ENCODE data around the gene EFHC2. TPM values are rescaled to one million over a fixed set of nuclear protein-coding genes. Genes with fewer than 3 reads are reported as not detected.

EFHC2 gene
- total RNA-seq, 1 donor from 2014 or later: 0.17 TPM

DNA sequence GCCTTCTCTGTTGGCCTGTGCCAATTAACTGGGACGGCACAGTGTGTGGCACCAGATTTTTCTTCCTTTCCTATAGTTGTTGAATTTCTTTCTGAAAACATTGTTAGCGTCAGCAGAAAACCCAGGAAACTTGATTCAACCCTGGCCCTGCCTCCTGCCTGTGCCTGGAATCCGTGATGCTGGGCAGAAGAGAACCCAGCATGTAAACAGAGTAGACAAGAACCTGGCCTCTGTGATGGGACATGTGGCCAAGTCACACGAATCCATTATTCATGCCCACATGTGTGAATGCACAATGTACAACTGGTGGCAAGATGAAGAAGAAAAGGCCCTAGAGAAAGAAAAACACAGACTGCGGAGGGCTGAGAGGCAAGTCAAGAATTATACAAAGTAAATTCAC lies 111.4 kb downstream of the EFHC2 start:
- Histone ChIP-seq H3K4me1 (no peaks in the 10 kb centered on the region), H3K27ac (no peak overlapping the region), H3K4me3 (no peak overlapping the region), H3K36me3 (no peaks in the 10 kb centered on the region), H3K27me3 (no peaks in the 10 kb centered on the region), H3K9me3 (no peaks in the 10 kb centered on the region)
- TF ChIP-seq, protein P1, sequence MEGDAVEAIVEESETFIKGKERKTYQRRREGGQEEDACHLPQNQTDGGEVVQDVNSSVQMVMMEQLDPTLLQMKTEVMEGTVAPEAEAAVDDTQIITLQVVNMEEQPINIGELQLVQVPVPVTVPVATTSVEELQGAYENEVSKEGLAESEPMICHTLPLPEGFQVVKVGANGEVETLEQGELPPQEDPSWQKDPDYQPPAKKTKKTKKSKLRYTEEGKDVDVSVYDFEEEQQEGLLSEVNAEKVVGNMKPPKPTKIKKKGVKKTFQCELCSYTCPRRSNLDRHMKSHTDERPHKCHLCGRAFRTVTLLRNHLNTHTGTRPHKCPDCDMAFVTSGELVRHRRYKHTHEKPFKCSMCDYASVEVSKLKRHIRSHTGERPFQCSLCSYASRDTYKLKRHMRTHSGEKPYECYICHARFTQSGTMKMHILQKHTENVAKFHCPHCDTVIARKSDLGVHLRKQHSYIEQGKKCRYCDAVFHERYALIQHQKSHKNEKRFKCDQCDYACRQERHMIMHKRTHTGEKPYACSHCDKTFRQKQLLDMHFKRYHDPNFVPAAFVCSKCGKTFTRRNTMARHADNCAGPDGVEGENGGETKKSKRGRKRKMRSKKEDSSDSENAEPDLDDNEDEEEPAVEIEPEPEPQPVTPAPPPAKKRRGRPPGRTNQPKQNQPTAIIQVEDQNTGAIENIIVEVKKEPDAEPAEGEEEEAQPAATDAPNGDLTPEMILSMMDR (IDR thresholded peaks at IDR 0.05): no peak
- DNase-seq (no peak), ATAC-seq (no peak)
- intact Hi-C loops (cut with DNase I): no loop called here

DNA sequence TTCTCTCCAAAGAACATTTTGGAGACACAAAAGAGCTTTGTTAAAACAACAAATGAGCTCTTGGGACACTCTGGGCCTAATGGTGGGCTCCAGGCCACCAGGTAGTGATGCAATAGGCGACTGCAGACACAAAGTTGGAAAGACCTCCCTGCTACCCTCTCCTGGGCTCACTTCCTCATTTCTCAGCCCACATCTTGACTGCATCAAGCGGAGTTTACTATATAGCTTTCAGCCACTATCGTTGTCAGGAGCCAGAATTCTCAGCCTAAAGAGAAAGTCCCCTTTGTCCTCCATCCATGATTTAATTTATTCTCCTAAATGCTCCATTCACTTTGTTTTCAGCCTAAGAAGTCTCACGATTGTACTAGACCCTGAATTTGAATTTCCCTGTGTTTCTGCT lies 114.9 kb downstream of the EFHC2 start:
- Histone ChIP-seq H3K9me3 (no peaks in the 10 kb centered on the region), H3K4me3 (no peak overlapping the region), H3K27me3 (no peaks in the 10 kb centered on the region), H3K4me1 (no peaks in the 10 kb centered on the region), H3K27ac (no peak overlapping the region), H3K36me3 (no peaks in the 10 kb centered on the region)
- intact Hi-C loops (cut with DNase I): no loop called here
- TF ChIP-seq, protein P1 (IDR thresholded peaks at IDR 0.05): no peak
- DNase-seq (no peak), ATAC-seq (no peak)

DNA sequence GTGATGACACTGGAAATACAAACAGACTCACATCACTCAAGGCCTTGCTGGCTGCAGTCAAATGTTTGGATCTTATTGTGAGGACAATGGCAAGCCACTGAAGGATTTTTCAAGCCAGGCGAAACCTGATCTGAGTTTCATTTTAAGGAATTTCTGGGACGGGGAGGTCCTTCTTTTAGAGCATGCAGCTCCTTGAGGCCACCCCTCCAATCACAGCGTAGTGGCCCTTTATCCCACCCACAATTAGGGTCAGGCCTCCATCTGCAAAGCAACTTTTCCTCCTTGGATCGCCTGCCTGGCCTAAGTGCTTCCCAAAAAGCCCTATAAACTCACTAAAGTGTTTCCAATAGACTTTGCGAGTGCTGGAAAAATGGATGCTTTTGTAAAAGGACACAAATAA lies 115.5 kb downstream of the EFHC2 start:
- intact Hi-C loops (cut with DNase I): no loop called here
- DNase-seq (no peak), ATAC-seq (no peak)
- H3K4me1 ChIP-seq: no peaks in the 10 kb centered on the region
- no peaks in the 10 kb centered on the region for H3K36me3 ChIP-seq
- no peak overlapping the region for H3K4me3 ChIP-seq
- TF ChIP-seq, protein P1 (IDR thresholded peaks at IDR 0.05): no peak
- H3K9me3 ChIP-seq: no peaks in the 10 kb centered on the region
- H3K27me3 ChIP-seq: no peaks in the 10 kb centered on the region
- H3K27ac ChIP-seq: no peak overlapping the region

DNA sequence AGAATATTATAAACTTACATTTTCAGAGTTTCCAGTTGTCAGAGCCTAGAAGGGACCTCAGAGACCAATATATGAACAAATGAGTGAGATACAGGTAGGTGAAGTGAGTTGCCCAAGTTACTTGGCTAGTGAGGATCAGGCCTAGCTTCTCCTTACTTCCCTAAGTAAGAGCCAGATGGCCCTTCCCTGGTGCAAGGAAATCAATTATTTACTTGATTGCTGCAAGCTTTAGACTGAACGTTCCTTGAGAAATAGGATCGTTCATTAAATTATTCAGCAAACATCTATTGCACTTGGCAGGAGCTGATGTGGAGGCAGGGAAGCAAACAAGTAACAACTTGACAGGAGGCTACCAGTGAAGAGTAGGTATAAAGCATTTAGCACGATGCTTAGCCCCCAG lies 117.8 kb downstream of the EFHC2 start:
- DNase-seq: no peak
- H3K9me3 ChIP-seq: no peaks in the 10 kb centered on the region
- intact Hi-C loops (cut with DNase I): no loop called here
- TF ChIP-seq, protein P1 (IDR thresholded peaks at IDR 0.05): no peak
- H3K27me3 ChIP-seq: no peaks in the 10 kb centered on the region
- no peaks in the 10 kb centered on the region for H3K4me1 ChIP-seq
- H3K36me3 ChIP-seq: no peaks in the 10 kb centered on the region
- ATAC-seq: no peak
- no peak overlapping the region for H3K4me3 ChIP-seq
- H3K27ac ChIP-seq: no peak overlapping the region

DNA sequence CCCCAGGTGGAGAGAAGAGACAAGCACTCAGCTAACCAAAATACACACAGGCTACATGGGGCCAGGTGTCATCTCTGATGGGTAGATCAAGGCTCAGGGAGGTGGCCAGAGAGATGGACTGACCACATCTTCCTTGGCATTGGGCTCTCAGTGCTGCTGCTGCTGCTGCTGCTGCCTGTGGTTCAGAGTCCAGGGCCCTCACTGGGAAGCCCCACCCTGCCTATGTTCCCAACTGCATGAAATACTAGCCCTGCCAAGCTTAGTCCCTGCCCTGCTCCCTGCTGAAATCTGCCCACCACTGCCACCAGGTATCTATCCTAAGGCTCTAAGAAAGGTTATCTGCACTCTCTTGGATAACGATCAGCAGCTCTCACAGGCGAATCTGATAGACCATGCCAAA lies 118.7 kb downstream of the EFHC2 start:
- ATAC-seq (no peak), DNase-seq (no peak)
- intact Hi-C loops (cut with DNase I): no loop called here
- H3K4me1 ChIP-seq: no peaks in the 10 kb centered on the region
- no peak overlapping the region for H3K27ac ChIP-seq
- no peak overlapping the region for H3K4me3 ChIP-seq
- TF ChIP-seq, protein P1 (IDR thresholded peaks at IDR 0.05): no peak
- H3K27me3 ChIP-seq: no peaks in the 10 kb centered on the region
- H3K9me3 ChIP-seq: no peaks in the 10 kb centered on the region
- no peaks in the 10 kb centered on the region for H3K36me3 ChIP-seq

DNA sequence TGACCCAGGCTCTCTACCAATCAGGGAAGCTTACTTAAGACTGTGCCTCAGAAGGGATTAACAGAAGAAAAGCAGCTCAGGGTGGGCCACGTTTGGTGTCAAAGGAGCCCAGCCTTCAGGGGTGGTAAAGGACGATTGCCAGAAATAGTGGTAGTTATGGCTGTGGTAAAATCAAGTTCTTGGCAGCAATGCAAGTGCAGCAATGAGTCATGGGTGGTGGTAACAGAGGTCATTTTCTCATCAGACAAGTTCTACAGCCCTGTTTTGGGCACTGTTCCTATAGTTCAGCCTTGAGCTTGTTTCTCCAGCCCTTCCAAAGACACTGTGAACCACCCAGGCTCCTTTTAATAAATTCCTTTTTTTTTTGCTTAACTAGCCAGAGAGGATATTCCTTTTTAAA lies 120.3 kb downstream of the EFHC2 start:
- Histone ChIP-seq H3K27me3 (no peaks in the 10 kb centered on the region), H3K4me3 (no peak overlapping the region), H3K9me3 (no peaks in the 10 kb centered on the region), H3K27ac (no peak overlapping the region), H3K36me3 (no peaks in the 10 kb centered on the region), H3K4me1 (no peaks in the 10 kb centered on the region)
- DNase-seq: no peak
- ATAC-seq: no peak
- intact Hi-C loops (cut with DNase I): no loop called here
- TF ChIP-seq, protein P1 (IDR thresholded peaks at IDR 0.05): no peak

All from upper lobe of right lung (tissue), 1 donor.